ENCODE results near the gene TMED1. TPM values are rescaled to one million over a fixed set of nuclear protein-coding genes. Genes with fewer than 3 reads are reported as not detected.

The TMED1 gene
- total RNA-seq, 4 donors from 2014 or later: 14.4 to 34.9 (median 26.5) TPM

GRCh38 chr19:10800488-10800887 lies 35.5 kb downstream of the TMED1 start:
- TF ChIP-seq POLR2A (IDR thresholded peaks at IDR 0.05) (no peak), CTCF (IDR thresholded peaks at IDR 0.05) (no peak)
- 78 to 85% methylated on average over 9 of the region's 9 CpGs for WGBS, 2 donors

GRCh38 chr19:10797541-10798256 lies 38.3 kb downstream of the TMED1 start:
- 66 to 72% methylated on average over 19 of the region's 19 CpGs for WGBS, 2 donors
- TF ChIP-seq CTCF (IDR thresholded peaks at IDR 0.05): no peak
- no peak for TF ChIP-seq POLR2A (IDR thresholded peaks at IDR 0.05)
- DNase-seq (ENCODE audit: low spot score in 2 of 2): no peak
- intact Hi-C loops (cut with DNase I; ENCODE audit: low total_unique reads): no loop called here
- no peak overlapping the region for H3K4me3 ChIP-seq (ENCODE audit: low read depth, poor library complexity, severe bottlenecking)

More at GRCh38 chr19:10800488-10800887, 35.5 kb downstream of the TMED1 start:
- intact Hi-C loops (cut with DNase I; ENCODE audit: low total_unique reads): no loop called here
- DNase-seq (ENCODE audit: low spot score in 2 of 2): no peak
- no peak overlapping the region for H3K4me3 ChIP-seq (ENCODE audit: low read depth, poor library complexity, severe bottlenecking)

GRCh38 chr19:10797078-10797477 lies 38.9 kb downstream of the TMED1 start:
- no peak overlapping the region for H3K4me3 ChIP-seq (ENCODE audit: low read depth, poor library complexity, severe bottlenecking)
- intact Hi-C loops (cut with DNase I; ENCODE audit: low total_unique reads): no loop called here
- DNase-seq (ENCODE audit: low spot score in 2 of 2): no peak
- 86 to 87% methylated on average over 14 of the region's 14 CpGs for WGBS, 2 donors
- TF ChIP-seq POLR2A (IDR thresholded peaks at IDR 0.05) (no peak), CTCF (IDR thresholded peaks at IDR 0.05) (no peak)

GRCh38 chr19:10796653-10797052 lies 39.4 kb downstream of the TMED1 start:
- intact Hi-C loops (cut with DNase I; ENCODE audit: low total_unique reads): no loop called here
- no peak for DNase-seq (ENCODE audit: low spot score in 2 of 2)
- TF ChIP-seq POLR2A (IDR thresholded peaks at IDR 0.05): no peak
- no peak for TF ChIP-seq CTCF (IDR thresholded peaks at IDR 0.05)
- H3K4me3 ChIP-seq (ENCODE audit: low read depth, poor library complexity, severe bottlenecking): no peak overlapping the region
- WGBS, 2 donors: 92 to 95% methylated on average over 19 of the region's 19 CpGs

DNA sequence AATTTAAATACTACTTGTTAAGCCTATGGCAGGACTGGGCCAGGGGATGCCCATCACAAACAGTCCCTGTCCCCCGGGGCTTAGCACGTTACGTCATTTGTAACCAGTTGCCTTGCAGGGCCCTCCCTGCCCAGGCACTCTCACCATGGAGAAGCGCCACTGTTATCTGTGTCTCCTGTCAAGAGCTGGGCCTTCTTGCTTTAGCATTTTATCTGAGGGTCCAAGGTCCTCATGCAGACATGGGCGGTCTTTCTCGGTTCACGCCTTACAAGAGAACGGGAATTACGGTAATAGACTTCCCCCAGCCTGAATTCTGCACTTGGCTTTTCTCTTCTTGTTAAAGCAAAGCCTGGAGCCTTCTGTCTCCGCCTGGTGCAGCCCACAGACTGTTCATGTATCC lies 46.1 kb downstream of the TMED1 start:
- 93 to 95% methylated on average over 10 of the region's 10 CpGs for WGBS, 2 donors
- intact Hi-C loops (cut with DNase I; ENCODE audit: low total_unique reads): no loop called here
- no peak for DNase-seq (ENCODE audit: low spot score in 2 of 2)
- TF ChIP-seq CTCF (IDR thresholded peaks at IDR 0.05) (no peak), POLR2A (IDR thresholded peaks at IDR 0.05) (no peak)
- no peak overlapping the region for H3K4me3 ChIP-seq (ENCODE audit: low read depth, poor library complexity, severe bottlenecking)

GRCh38 chr19:10788146-10788545 lies 47.9 kb downstream of the TMED1 start:
- intact Hi-C loops (cut with DNase I; ENCODE audit: low total_unique reads): no loop called here
- 93 to 94% methylated on average over 8 of the region's 8 CpGs for WGBS, 2 donors
- TF ChIP-seq CTCF (IDR thresholded peaks at IDR 0.05) (no peak), POLR2A (IDR thresholded peaks at IDR 0.05) (no peak)
- no peak overlapping the region for H3K4me3 ChIP-seq (ENCODE audit: low read depth, poor library complexity, severe bottlenecking)
- DNase-seq (ENCODE audit: low spot score in 2 of 2): no peak

All from lower leg skin (tissue), 4 donors.